AG09319 (cell line): ENCODE data around the gene RNFT2.

Source experiments
- DNase-seq: peaks from one replicate; pipeline ENCODE4 v3.0.0-alpha.2; 2010; ENCODE audit warnings: low read depth; ENCODE audit errors: extremely low read depth
- TF ChIP-seq, protein P1 (sequence below): IDR thresholded peaks from 2 replicates; pipeline ENCODE4 v1.5.1; 2011; ENCODE audit warnings: low read depth, mild to moderate bottlenecking, inconsistent platforms, low read length, moderate library complexity

Gene RNFT2

DNA sequence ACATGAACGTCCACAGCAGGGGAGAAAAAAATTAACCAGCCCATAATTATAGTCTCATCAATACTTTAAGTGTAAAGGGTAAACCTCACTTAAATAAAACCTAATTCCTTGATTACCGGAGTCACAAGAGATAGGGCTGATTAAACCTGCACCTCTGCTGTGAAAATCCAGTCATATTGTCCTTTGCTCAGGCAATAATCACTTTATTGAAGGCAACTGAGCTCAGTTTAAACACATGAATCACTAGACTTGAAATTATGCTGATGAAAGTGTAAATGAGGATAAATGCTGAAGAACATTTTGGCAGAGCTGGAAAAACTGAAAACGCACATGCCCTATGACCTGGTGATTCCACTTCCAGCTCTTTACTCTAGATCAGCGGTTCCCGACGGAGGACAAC is 149.8 kb downstream of the RNFT2 start:
- DNase-seq, result no peak
- TF ChIP-seq, protein P1, sequence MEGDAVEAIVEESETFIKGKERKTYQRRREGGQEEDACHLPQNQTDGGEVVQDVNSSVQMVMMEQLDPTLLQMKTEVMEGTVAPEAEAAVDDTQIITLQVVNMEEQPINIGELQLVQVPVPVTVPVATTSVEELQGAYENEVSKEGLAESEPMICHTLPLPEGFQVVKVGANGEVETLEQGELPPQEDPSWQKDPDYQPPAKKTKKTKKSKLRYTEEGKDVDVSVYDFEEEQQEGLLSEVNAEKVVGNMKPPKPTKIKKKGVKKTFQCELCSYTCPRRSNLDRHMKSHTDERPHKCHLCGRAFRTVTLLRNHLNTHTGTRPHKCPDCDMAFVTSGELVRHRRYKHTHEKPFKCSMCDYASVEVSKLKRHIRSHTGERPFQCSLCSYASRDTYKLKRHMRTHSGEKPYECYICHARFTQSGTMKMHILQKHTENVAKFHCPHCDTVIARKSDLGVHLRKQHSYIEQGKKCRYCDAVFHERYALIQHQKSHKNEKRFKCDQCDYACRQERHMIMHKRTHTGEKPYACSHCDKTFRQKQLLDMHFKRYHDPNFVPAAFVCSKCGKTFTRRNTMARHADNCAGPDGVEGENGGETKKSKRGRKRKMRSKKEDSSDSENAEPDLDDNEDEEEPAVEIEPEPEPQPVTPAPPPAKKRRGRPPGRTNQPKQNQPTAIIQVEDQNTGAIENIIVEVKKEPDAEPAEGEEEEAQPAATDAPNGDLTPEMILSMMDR, result no peak

DNA sequence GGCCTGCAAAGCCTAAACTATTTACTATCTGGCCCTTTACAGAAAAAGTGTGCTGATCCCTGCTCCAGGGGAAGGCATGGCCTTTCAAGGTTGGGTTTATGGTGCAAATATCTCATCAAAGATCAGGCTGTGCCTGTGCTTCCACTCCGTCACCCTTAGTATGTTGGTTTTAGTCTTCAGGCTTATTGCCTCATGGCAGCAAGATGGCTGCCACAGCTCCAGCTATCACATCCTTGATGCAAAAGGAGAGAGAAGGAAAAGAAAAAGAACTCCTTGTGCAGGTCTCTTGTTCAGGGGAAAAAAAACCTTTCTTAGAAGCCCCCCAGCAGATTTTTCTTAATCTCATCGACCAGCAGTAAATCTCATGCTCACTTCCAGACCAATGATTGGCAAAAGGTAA is 152.2 kb downstream of the RNFT2 start:
- no peak for DNase-seq
- TF ChIP-seq, protein P1, result no peak

DNA sequence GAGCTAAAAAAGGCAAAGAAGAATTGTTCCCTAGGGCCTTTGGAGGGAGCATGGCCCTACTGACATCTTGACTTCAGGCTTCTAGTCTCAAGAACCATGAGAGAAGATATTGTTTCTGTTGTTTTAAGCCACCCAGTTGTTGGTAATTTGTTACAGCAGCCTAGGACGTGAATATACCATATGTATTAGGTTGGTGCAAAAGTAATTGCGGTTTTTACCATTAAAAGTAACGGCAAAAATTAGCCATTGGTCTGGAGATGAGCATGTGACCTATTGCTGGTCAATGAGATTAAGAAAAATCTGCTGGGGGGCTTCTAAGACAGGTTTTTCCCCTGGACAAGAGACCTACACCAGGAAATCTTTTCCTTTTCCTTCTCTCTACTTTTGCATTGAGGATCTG is 152.9 kb downstream of the RNFT2 start:
- no peak for DNase-seq
- TF ChIP-seq, protein P1, result no peak

DNA sequence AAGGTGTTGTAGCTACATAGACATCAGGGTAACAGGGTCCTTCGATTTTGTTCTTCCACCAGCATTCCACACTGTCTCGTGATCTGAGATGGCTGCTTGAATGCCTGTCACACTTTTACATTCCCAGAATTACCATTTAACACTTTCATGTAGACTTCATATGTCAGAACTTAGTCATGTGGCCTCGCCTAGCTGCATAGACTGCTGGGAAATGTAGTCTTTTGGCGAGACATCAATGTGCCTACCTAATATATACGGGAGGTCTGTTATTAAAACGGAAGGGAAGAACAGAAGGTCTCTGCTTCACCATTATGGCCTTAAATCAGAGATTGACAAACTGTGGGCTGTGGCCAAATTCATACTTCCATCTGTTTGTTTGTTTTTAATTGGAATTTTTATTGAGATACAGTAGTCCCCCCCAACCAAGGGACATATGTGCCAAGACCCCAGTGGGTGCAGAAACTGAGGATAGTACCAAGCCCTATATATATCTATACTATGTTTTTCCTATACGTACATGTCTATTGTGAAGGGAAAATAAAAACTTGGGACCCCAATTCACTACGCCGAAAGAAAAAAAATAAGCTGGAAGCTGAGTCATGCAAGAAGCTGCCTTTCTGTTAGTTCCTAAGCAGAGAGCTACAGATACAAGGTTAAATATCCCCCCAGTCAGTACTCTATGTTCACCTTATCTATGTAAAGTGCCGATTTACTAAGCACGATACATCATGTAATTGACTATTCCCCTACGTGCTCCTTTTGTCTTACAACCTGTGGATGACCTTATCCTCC is 154.4 kb downstream of the RNFT2 start:
- TF ChIP-seq, protein P1, result no peak
- DNase-seq, result no peak

DNA sequence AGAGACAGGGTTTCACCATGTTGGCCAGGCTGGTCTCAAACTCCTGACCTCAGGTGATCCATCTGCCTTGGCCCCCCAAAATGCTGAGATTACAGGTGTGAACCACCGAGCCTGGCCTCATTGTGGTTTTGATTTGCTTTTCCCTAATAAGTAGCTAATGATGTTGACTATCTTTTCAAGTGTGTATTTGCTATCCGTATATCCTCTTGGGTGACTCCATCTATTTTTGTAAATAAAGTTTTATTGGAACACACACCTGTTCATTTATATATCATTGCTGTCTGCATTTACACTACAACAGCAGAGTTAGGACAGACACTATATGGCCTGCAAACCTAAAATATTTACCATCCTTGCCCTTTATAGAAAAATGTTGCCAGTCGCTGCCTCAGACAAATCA is 156.8 kb downstream of the RNFT2 start:
- TF ChIP-seq, protein P1, result no peak
- no peak for DNase-seq

DNA sequence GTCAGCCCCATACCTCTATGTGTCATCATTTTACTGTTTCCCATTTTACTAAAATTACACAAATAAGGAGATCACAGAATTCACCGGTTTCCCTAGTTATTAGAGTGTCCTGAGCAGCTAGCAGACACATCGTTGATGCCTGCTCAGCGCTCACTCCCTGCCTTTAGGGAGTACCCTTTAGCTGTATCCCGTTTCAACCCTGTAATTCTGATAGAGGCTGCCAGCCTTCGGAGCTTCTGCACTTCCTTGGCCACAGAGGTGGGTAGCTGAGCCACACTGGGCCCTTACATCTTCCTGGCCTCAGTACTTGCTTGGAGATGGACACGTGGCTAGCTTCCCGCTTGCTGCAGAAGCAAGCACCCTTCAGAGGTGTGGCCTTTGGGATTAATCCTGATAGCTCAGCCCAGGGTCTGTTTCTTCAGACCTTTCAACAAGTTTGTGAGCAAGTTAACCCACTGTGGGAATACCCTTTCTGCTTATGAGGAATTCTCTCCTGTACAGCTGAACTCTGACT is 158.4 kb downstream of the RNFT2 start:
- no peak for DNase-seq
- TF ChIP-seq, protein P1, result no peak

DNA sequence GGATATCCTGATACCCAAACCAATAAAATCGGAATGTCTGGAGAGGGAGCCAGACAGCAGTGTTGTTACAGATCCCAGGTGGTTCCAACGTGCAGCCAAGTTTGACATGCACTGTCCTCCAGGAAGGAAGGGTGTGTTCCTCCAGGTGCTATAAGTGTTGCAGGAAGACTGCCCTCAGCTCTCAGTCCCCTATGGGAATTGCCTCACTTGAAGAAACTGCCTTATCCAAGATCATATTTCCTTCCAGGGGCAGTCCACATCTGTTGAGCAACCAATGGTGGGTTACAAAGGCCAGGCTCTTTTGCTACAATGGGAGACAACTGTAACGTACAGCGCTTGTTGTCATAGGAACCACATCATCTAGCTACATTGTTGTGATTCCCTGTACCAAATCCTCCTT is 159.4 kb downstream of the RNFT2 start:
- no peak for DNase-seq
- TF ChIP-seq, protein P1, result no peak
